ENCODE results near the gene CDK11A. TPM values are rescaled to one million over a fixed set of nuclear protein-coding genes. Genes with fewer than 3 reads are reported as not detected.

Gene CDK11A
- total and polyA plus RNA-seq, 2 of the 8 experiments (the other 6 are each of a cell fraction or from before 2014, with no cell fraction given) = 15.0 to 45.6 TPM

DNA sequence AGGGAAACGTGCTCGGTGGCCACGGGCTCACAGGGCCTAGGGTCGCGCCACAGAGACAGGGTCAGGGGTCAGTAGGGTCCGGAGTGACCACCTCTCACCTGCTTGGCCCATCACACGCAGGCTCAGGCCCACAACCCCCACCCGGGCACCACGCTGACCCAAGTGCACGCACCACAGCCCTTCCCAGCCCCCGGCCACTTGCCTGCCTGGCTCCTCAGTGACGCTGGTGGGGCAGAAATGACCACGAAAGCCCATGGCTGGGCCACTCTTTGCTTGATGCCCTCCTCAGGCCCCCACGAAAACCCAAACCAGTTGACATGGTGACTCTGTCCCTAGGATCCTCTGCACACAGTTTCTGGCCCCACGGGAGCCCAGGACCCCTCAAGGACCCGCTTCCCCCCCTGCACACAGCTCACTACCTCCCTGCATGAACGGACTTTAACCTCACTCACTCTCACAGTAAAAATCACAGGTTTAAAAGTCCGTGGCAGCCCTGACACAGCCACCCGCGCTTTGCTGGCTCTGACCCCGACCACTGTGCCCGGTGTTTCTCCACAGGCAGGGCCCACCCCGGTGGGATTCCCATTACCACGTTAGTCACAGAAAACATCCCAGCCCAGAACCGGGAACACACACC lies 33.4 kb upstream of the CDK11A start (continued):
- TF ChIP-seq BRCA1 (IDR thresholded peaks at IDR 0.05; ENCODE audit: low read depth, low read length) = no peak
